ENCODE data around the gene NT5C2.
"Not testable (repeated sequence)": the region's sequence is repeated elsewhere in the genome, so short reads cannot be mapped to it uniquely, and the experiment has no call there.

The NT5C2 gene

DNA sequence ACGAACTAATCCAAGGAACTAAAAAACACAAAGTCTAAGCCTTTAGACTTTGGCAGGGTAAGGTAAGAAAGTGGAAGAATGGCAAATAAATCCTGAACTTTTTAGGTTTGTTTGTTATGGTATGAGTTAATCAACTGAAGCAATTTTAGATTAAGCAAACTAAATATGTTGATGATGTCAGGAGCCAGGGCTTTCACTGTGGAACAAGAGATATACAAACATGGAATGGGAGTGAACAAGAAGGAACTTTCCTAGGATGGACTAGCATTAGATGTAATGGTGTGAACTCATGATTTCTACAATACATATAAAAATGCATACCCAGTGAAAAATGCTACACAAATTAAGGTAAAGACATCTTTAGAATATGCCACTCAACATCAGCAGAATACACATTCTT, 35.8 kb downstream of the NT5C2 start:
- no peak for DNase-seq

DNA sequence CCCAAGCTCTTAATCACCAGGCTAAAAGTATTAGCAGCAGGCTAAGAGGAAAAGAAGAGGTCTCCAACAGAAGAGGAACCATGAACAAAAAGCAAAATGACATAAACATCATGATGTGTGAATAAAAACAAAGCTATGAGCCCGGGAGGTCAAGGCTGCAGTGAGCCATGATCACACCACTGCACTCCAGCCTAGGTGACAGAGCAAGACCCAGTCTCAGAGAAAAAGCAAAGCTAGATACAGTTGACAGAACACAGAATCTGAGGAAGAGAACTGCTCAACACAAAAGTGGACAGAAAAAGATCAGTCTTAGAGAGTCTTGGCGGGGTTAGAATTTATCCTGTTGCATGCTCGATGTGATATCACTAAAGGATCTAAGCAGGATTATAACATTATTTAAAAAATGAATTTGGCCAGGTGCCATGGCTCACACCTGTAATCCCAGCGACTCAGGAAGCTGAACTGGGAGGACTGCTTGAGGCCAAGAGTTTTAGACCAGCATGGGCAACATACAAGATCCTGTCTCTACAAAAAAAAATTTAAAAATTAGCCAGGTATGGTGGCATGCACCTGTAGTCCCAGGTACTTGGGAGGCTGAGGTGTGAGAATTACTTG, 37.5 kb downstream of the NT5C2 start:
- DNase-seq: no peak

DNA sequence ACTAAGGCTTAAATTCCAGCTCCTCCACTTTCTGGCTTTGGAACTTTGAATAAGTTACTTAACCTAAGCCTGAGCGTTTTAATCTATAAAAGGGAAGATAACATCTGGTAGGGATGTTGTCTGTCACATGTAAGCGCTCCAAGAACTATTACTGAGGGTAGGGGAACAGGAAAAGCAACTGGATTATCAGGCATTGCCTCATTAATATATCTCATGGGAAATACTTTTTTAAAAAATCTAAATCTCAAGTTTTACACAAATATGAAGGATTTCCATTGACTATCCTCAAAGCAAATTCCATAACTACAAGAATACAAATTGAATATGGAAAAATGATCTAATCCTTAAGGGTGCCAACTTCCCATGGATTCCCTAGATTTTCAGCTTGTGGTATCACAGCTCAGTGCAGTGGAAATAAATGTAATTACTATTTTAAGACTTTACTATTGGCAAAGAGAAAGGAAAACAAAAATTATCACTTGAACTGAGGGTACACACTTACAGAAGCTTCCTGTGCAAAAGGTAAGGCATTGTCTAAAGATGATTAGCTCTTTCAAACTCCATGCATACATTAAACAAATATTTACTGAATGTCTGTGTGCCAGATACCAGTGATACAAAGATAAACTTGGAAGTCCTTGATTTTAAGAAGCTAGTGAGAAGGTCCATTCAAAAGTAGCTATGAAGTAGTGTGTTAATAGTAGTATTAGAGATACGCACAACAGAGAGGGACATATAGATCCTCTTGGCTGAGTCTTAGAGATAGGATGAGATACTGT, 38.4 kb downstream of the NT5C2 start:
- no peak for DNase-seq

DNA sequence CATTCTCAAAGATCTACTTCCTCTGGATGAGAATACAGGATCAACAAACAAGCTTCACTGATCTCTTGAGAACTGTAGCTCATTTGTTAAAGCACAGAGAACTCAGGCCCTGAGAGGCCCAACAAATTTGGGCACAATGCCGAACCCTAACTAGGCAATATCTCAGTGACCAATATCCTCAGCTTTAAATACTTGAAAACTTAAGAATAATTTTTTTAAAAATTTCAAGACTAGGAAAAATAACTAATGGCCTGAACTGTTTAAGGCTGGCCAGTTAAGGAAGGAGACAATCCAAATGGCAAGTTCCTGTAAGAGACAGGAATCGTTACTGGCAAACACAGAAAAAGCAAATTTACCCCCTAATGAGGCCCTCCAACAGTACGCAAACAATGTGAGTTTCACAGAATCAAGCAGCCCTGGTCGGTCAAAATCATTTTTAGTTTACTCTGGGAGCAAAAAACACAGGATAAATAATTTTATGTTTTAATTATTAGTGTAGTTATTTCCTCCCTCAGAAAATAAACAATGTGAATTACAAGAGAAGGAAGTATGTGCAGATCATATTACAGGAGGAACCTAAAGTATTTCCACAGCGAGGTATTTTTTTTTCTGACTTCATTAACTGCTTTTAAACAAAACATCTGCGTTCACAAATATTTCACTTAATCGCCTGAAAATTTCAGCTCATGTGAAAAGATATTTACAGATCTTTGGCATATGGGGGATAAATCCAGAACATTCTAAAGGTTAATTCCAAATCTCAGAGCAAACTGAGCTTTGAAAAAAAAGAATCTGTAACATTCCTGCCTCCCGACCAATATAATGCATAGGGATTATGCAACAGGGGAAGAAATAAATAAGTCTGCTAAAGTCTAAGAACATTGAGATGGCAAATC, 39.5 kb downstream of the NT5C2 start:
- DNase-seq: no peak

DNA sequence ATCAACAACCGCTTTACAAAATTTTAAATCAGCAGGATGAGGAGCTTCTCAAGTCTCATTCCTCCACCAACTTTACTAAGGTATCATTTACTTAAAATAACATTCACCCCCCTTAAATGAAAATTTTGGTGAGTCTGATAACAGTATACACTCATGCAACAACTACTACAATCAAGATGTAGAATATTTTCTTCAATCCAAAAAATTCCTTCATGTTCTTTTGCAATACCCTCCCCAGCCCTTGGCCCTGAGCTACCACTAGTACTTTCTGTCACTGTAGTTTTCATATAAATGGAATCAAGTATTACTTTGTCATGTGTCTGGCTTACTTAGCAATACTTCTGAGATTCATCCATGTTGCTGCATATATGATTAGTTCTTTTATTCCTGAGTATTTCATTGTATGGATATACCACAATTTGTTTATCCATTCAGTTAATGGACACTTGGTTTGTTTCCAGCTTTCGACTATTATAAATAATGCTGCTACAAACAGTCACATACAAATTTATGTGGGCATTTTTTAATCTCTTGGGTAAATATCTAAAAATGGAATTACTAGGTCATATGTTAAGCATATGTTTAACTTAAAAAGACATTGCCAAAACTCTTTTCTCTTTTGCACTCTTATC, 43.0 kb downstream of the NT5C2 start:
- DNase-seq: no peak

DNA sequence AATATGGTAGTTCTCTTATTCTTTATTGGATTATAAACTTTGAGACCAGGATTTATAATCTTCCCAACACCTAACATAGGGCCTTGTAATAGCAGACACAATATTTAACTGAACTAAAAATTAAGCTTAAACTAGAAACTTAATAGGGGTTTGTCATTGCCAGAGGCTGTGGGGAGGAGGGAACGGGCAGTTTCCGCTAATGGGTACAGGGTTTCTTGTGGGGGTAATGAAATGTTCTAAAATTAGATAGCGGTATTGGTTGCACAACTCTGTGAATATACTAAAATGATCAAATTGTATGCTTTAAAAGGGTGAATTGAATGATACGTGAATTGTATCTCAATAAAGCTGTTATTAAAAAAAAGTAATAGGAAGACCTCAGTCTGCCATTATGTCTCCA, 45.4 kb downstream of the NT5C2 start:
- DNase-seq: no peak

- no peak for DNase-seq
Observed at GRCh38 chr10:103145860-103146466, 47.1 kb downstream of the NT5C2 start.

DNA sequence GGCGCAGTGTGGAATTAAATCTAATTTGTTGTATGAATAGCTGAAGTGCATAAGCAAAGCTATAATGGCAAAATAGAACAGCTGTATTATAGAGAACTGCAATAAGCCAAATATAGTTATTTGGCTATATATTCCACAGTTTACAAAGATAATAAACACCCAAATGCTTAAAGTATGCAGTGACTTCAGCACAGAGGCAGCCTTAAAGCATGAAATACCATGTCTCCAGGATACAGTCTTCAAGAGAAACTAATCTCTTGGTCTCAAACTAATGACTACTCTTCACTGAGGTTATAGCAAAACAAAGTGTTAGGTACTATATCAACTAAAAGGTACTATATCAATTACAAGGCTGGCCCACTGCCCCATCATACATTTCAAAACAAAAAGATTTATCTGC, 48.0 kb downstream of the NT5C2 start:
- DNase-seq: no peak

- no peak for DNase-seq
Observed at GRCh38 chr10:103144041-103144440, 49.0 kb downstream of the NT5C2 start.

DNA sequence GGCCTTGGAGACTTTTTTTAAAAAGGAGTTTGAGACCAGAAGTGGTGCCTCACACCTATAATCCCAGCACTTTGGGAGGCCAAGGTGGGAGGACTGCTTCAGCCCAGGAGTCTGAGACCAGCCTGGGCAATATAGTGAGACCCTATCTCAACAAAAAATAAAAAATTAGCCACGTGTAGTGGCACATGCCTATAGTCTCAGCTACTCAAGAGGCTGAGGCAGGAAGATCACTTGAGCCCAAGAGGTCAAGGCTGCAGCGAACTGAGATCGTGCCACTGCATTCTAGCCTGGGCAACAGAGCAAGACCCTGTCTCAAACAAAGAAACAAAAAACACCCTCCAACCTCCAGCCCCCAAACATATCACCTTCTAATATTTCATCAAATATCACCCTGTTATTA, 49.4 kb downstream of the NT5C2 start:
- not testable (repeated sequence) for DNase-seq

DNA sequence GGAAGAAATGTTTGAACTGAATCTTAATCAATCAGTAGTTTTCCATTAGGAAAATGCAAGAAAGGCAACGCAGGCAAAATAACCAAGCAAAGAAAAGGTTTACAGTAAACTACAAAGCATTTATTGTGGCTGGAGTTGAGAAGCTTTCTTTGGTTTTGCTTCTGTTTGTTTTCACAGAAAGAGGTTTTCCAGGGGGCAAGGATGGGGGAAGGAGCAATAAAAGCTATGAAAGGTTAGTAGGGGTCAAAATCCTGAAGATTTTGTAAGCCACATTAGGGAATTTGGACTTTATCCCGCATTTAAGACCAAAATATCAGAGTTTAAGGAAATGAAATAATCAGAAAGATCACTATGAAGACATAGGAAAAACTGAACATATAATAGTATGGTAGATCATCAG, 51.1 kb downstream of the NT5C2 start:
- DNase-seq: no peak

- DNase-seq: no peak
Observed at GRCh38 chr10:103140469-103140868, 52.6 kb downstream of the NT5C2 start.

- no peak for DNase-seq
Observed at GRCh38 chr10:103139803-103140202, 53.3 kb downstream of the NT5C2 start.

DNA sequence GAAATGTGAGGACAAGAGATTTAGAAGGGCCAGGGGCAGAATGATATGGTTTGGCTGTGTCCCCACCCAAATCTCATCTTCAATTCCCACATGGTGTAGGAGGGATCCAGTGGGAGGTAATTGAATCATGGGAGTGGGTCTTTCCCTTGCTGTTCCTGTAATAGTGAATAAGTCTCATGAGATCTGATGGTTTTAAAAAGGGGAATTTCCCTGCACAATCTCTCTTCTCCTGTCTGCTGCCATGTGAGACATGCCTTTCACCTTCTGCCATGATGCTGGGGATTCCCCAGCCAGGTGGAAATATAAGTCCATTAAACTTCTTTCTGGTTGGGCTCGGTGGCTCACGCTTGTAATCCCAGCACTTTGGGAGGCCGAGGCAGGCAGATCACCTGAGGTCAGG, 57.9 kb downstream of the NT5C2 start:
- DNase-seq: not testable (repeated sequence)

DNA sequence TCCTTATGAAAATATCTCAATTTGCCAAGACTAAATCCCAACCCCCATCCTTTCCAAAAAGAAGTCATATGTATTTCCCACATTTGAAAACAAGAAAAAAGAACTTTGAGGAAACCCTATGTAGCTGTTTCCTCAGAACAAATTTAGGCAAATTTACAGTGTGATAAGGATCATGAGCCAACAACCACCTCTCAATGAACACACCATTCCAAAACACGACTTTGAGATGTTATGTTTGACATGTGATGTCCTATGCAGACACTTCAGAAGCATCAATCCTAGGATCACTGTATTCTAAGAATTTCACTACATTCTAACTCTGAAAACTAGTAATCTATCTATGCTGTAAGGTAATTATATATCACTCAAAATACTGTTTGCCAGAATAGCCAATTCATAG, 62.2 kb downstream of the NT5C2 start:
- no peak for DNase-seq

GRCh38 chr10:103130180-103130579, 62.9 kb downstream of the NT5C2 start:
- DNase-seq: not testable (repeated sequence)

GRCh38 chr10:103127241-103127640, 65.8 kb downstream of the NT5C2 start:
- DNase-seq: no peak

DNA sequence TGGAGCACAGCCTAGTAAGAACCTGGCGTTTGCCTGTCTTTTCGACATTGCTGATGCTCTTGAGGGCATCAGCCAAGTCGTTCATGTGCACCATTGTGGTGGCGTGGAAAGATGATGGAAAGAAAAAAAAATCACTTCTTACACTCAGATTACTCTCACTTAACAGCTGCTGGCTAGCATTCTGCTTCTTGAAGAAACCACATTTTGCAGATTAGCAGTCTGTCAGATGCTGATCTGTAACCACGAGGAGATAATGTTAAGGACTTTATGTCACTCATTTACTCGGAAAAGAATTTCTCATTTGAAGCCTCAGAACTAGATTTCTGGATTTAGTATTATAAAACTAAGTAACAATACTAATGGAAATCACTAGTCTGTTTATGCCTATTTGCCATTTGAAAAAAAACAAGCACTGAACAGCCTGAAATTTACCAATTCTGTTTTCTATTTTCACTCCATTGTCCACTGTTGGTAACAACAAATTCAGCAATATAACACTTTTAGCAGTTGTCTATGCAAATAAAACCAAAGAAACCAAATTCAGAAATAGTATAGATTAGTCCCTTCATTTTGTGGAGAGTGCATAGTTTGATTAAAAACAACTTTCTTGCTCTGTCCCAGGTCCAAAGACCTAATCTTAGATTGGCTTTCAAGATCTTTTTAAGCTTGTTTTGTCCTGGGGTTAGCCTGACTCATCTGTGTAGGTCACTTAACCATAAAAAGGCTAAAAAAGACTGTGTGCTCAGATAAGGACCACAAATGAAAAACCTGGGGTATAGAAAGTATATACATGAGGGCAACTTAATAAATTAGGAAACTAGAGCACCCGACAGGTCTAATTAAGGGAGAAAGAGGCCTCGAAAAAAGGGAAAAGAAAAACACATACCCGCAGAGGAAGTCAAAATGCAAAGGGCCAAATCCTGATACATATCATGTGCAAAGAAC, 67.5 kb downstream of the NT5C2 start:
- DNase-seq: no peak

DNA sequence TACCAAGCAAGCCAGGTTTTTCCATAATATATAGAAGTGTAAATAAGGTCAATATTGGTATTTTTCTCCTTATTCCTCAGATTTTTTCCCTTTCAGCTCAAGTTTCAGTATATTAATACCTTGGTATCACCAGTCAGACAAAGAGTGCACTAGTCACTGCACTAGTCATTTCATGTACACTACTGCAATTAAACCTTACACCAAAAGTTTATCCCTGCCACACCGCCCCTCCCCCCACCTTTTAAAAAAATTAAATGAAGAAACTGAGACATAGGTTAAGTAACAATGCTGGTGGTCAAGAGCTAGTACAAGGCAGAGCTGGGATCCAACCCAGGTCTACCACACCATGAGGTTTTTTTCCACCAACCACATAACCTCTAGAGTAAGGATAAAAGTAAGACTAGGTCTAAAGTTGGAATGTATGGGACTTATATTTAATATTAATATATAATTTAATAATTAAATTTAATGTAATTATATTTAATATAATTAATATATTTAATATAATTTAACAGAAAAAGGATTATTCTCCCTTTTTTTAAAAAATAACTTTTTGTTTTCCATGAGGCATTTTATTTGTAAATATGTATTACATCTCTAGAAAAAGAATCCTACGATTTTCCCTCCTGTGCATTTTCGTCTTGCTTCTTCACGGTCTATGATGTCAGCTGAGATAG, 68.5 kb downstream of the NT5C2 start:
- no peak for DNase-seq

- no peak for DNase-seq
Observed at GRCh38 chr10:103123282-103124024, 69.6 kb downstream of the NT5C2 start.
